HCT116 (cell line): Measurements from ENCODE around the gene SUGCT. TPM values are rescaled to one million over a fixed set of nuclear protein-coding genes. Genes with fewer than 3 reads are reported as not detected.

ENCODE experiments used
- ATAC-seq: fragments of 200-7000 bp; cut with Tn5 transposase; 2 replicates; pipeline ENCODE4 v1.9.1; 2020; ENCODE audit warnings: mild to moderate bottlenecking, moderate library complexity
- BruUV-seq: library from RNA; stranded (reverse); fragments of 400-500 nt; replicated peaks from 2 replicates; lab custom pipeline; 2021; lab: Mats Ljungman, UMichigan
- CTCF ChIA-PET: fragments of 300-600 bp; sonication (Branson Sonifier 250); formaldehyde crosslinking; loops from one replicate; lab custom pipeline; 2021; ENCODE audit warnings: antibody characterized with exemption; lab: Charles Lee
- POLR2A ChIA-PET: fragments of 300-600, 350-600 bp; sonication (Branson Sonifier 250); formaldehyde crosslinking; loops from one replicate; lab custom pipeline; 2021; ENCODE audit warnings: antibody characterized with exemption; lab: Charles Lee
- RAD21 ChIA-PET, 2 experiments: fragments of 300-600 bp; sonication (Branson Sonifier 250); formaldehyde crosslinking; loops; one replicate each; lab custom pipeline; 2023; ENCODE audit warnings: low total read pairs in 2 of 2; ENCODE audit not compliant: uncharacterized antibody in 2 of 2, unreplicated experiment in 2 of 2, low non-redundant PET in 1 of 2; lab: Charles Lee
- DNase-seq: peaks from one replicate; pipeline ENCODE4 v3.0.0-alpha.2; 2010; ENCODE audit warnings: low read depth, low spot score
- H2AFZ ChIP-seq: fragments of 200-600 bp; shearing (Covaris generic), sonication (generic); 2 replicates; pipeline ENCODE4 v1.6.1; 2017; ENCODE audit warnings: low read depth, mixed run types, mixed read lengths, antibody characterized with exemption, low read length; ENCODE audit not compliant: poor library complexity, severe bottlenecking
- H3K27ac ChIP-seq: 2 replicates; pipeline ENCODE4 v1.5.1; 2012; ENCODE audit warnings: low read depth, low read length
- H3K27me3 ChIP-seq: fragments of 200-600 bp; sonication (generic); 2 replicates; pipeline ENCODE4 v1.6.1; 2016; ENCODE audit warnings: mixed run types, low read length, mixed read lengths; ENCODE audit not compliant: insufficient read depth
- H3K36me3 ChIP-seq, 2 experiments: fragments of 200-500 bp in 1 of 2; fragments of 200-600 bp in 1 of 2; sonication (Bioruptor generic) in 1 of 2; sonication (generic) in 1 of 2; 2 replicates each; pipeline versions ENCODE4 v1.5.1 to v1.6.1; 2014 to 2016; ENCODE audit warnings: low read length in 2 of 2, inconsistent platforms in 1 of 2, mixed read lengths in 1 of 2, mixed run types in 1 of 2; ENCODE audit not compliant: insufficient read depth in 2 of 2, control insufficient read depth in 1 of 2
- H3K4me1 ChIP-seq, 2 experiments: fragments of 200-600 bp in 1 of 2; sonication (generic) in 1 of 2; 2 replicates each; pipeline versions ENCODE4 v1.5.1 to v1.6.1; 2012 to 2017; ENCODE audit warnings: low read length in 2 of 2, inconsistent platforms in 1 of 2, mild to moderate bottlenecking in 1 of 2, mixed read lengths in 1 of 2, mixed run types in 1 of 2, moderate library complexity in 1 of 2; ENCODE audit not compliant: insufficient read depth in 2 of 2, control insufficient read depth in 1 of 2
- H3K4me2 ChIP-seq: fragments of 200-600 bp; sonication (generic); 2 replicates; pipeline ENCODE4 v1.6.1; 2017; ENCODE audit warnings: mixed run types, low read length, mixed read lengths
- H3K4me3 ChIP-seq, 2 experiments: fragments of 200-600 bp in 1 of 2; sonication (generic) in 1 of 2; replicated peaks in 1 of 2; 2 replicates each; pipeline ENCODE4 v1.5.1; 2011 to 2016; ENCODE audit warnings: low read length in 2 of 2, control low read depth in 1 of 2, low read depth in 1 of 2, mild to moderate bottlenecking in 1 of 2, mixed read lengths in 1 of 2, mixed run types in 1 of 2
- H3K79me2 ChIP-seq: fragments of 200-600 bp; sonication (generic); 2 replicates; pipeline ENCODE4 v1.6.1; 2017; ENCODE audit warnings: mild to moderate bottlenecking, mixed run types, low read length, moderate library complexity, mixed read lengths; ENCODE audit not compliant: insufficient read depth
- H3K9ac ChIP-seq: fragments of 200-600 bp; sonication (generic); 2 replicates; pipeline ENCODE4 v1.6.1; 2016; ENCODE audit warnings: low read length, mixed read lengths
- H3K9me2 ChIP-seq: fragments of 200-600 bp; sonication (generic), shearing (Covaris generic); 2 replicates; pipeline ENCODE4 v1.6.1; 2017; ENCODE audit warnings: mixed run types, mild to moderate bottlenecking, moderate library complexity; ENCODE audit not compliant: insufficient read depth
- H3K9me3 ChIP-seq, 2 experiments: fragments of 200-500 bp in 1 of 2; fragments of 200-600 bp in 1 of 2; sonication (Bioruptor generic) in 1 of 2; sonication (generic) in 1 of 2; 2 replicates each; pipeline ENCODE4 v1.6.1; 2014 to 2017; ENCODE audit warnings: low read length in 2 of 2, mixed read lengths in 2 of 2, inconsistent platforms in 1 of 2, low read depth in 1 of 2, mild to moderate bottlenecking in 1 of 2, mixed run types in 1 of 2, moderate library complexity in 1 of 2; ENCODE audit not compliant: control insufficient read depth in 1 of 2, insufficient read depth in 1 of 2
- H4K20me1 ChIP-seq: fragments of 200-600 bp; sonication (generic), shearing (Covaris generic); 2 replicates; pipeline ENCODE4 v1.6.1; 2017; ENCODE audit warnings: mixed run types, mild to moderate bottlenecking, moderate library complexity; ENCODE audit not compliant: insufficient read depth
- ELF1 ChIP-seq: IDR thresholded peaks from 2 replicates; pipeline ENCODE4 v1.6.1; 2012; ENCODE audit warnings: low read depth, borderline replicate concordance
- EZH2 ChIP-seq: fragments of 200-600 bp; sonication (generic); IDR thresholded peaks from 2 replicates; pipeline ENCODE4 v1.6.1; 2017; ENCODE audit warnings: antibody characterized with exemption, mixed run types
- POLR2A ChIP-seq: IDR thresholded peaks from 2 replicates; pipeline ENCODE4 v1.7.0; 2011; ENCODE audit warnings: borderline replicate concordance; ENCODE audit not compliant: insufficient read depth, insufficient read length; ENCODE audit errors: extremely low read depth
- SRF ChIP-seq: IDR thresholded peaks from 2 replicates; pipeline ENCODE4 v1.6.1; 2012; ENCODE audit warnings: low read depth
- YY1 ChIP-seq: IDR thresholded peaks from 2 replicates; pipeline ENCODE4 v1.6.1; 2011; ENCODE audit warnings: low read length, low read depth, moderate library complexity, mild to moderate bottlenecking; ENCODE audit not compliant: insufficient replicate concordance; ENCODE audit errors: extremely low read depth
- intact Hi-C: fragments of 100-400 bp; cut with micrococcal nuclease; formaldehyde crosslinking; loops from 2 replicates; pipeline ENCODE4 v1.10.0; 2022
- total RNA-seq: library from RNA; stranded (reverse); gene quantifications from one replicate; pipeline ENCODE4 v1.2.1, GENCODE V29; 2021; ENCODE audit not compliant: unreplicated experiment

SUGCT gene
- total RNA-seq, 1 experiment from 2014 or later: 4.4 TPM

DNA sequence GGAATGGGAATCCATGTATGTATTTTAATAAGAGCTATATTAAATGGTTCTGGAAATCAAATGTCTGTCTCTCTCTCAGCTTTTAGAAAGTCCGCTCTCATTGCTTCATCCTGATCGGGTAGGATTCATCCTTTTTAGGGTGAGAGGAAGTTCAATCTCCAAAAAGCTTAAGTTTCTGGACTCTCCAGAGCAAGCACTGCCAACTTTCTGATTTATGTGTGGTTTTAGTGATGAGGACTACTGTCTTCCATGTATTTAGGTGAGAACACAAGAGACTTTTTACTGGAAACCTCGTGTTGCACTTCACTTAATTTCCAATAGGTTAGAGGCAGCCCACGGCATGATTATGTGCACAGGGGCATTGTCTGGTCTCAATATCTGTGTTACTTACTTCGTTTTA, 267.9 kb downstream of the SUGCT start:
- Histone ChIP-seq H3K9ac (no peak overlapping the region), H2AFZ (no peak overlapping the region), H3K9me2 (no peaks in the 10 kb centered on the region), H3K27ac (no peak overlapping the region), H4K20me1 (no peaks in the 10 kb centered on the region), H3K79me2 (no peaks in the 10 kb centered on the region)
- BruUV-seq: no TSS peak
- no peak for DNase-seq
- RAD21 ChIA-PET: no interaction called here
- no peak for TF ChIP-seq YY1
- TF ChIP-seq EZH2: no peak
- TF ChIP-seq ELF1: no peak
- no peak for TF ChIP-seq POLR2A
- no peak for TF ChIP-seq SRF
- TF ChIP-seq, all 23 proteins: peak for 0
- Histone ChIP-seq H3K4me2 (no peak overlapping the region), H3K27me3 (no peaks in the 10 kb centered on the region), H3K36me3 (no peaks in the 10 kb centered on the region), H3K4me3 (no peak overlapping the region), H3K9me3 (no peaks in the 10 kb centered on the region), H3K4me1 (no peaks in the 10 kb centered on the region)
- ATAC-seq: no peak
- intact Hi-C loops: no loop called here
- ChIA-PET POLR2A (no interaction called here), CTCF (no interaction called here)

DNA sequence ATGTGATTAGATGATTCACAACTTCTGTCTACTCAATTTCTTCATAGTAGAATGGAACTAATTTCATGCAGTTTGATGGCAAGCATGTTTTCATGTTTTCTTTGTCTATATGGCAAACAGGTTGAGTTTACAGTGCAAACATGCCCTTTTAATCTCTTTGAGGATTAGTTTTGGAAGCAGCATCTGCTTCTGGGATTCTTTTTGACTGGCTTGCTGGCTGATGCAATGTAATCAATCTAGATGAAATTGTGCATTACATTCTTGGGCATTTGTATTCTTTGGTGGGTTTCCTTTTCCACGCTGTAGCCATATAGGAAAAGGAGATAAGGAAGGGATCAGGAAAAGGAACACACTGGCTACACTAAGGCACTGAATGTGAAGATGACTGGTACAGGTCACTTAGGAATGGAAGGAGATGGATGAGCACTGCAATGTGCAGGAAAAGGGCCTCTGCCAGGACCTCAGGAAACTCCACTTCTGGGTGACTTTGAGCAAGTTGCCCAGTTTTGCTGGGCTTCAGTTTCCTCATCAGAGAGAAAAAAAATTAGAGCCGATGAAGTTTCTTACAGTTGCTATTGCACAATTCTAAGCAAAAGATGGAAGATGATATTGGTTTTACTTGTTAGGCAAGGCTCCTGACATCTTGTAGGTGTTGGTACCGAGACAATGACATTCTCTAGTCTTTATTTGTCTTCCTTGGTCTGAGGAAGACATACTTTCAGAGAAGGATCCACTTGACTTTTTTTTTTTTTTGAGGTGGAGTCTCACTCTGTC, 269.1 kb downstream of the SUGCT start:
- Histone ChIP-seq H3K9me2 (no peaks in the 10 kb centered on the region), H3K27ac (no peak overlapping the region), H3K36me3 (no peaks in the 10 kb centered on the region), H3K79me2 (no peaks in the 10 kb centered on the region)
- TF ChIP-seq YY1: no peak
- no peak for TF ChIP-seq EZH2
- TF ChIP-seq, all 23 proteins: peak for 0
- CTCF ChIA-PET: no interaction called here
- H2AFZ ChIP-seq: no peak overlapping the region
- RAD21 ChIA-PET: no interaction called here
- no peak for ATAC-seq
- no TSS peak for BruUV-seq
- DNase-seq: no peak
- no peak overlapping the region for H3K4me2 ChIP-seq
- POLR2A ChIA-PET: no interaction called here
- intact Hi-C loops: no loop called here
- no peaks in the 10 kb centered on the region for H4K20me1 ChIP-seq
- H3K4me1 ChIP-seq: no peaks in the 10 kb centered on the region
- H3K9ac ChIP-seq: no peak overlapping the region
- H3K4me3 ChIP-seq: no peak overlapping the region
- no peaks in the 10 kb centered on the region for H3K27me3 ChIP-seq
- H3K9me3 ChIP-seq: no peaks in the 10 kb centered on the region
